SK-N-SH treated with all-trans-retinoic acid at 6 μM for 48 hours (cell line): ENCODE measurements around the gene CAMSAP2.

Source experiments
- ATAC-seq: fragments of 200-7000 bp; cut with Tn5 transposase; 3 replicates; pipeline ENCODE4 v1.9.1; 2020; ENCODE audit warnings: mild to moderate bottlenecking, moderate library complexity
- BACH2 ChIP-seq: fragments of 250-450 bp; sonication (Bioruptor Pico); IDR thresholded peaks from 2 replicates; pipeline ENCODE4 v1.9.0; 2021; ENCODE audit warnings: mild to moderate bottlenecking, borderline replicate concordance
- CREB5 ChIP-seq: fragments of 250-450 bp; sonication (Bioruptor Pico); IDR thresholded peaks from 2 replicates; pipeline ENCODE4 v1.5.1; 2020; ENCODE audit warnings: low read depth, mild to moderate bottlenecking, moderate library complexity
- CSDC2 ChIP-seq: fragments of 250-450 bp; sonication (Bioruptor Pico); IDR thresholded peaks from 2 replicates; pipeline ENCODE4 v1.5.0; 2020; ENCODE audit warnings: mild to moderate bottlenecking, moderate library complexity
- CSRNP3 ChIP-seq: fragments of 250-450 bp; sonication (Bioruptor Pico); IDR thresholded peaks from 2 replicates; pipeline ENCODE4 v1.5.1; 2021; ENCODE audit warnings: mild to moderate bottlenecking, moderate library complexity
- ESRRG ChIP-seq: fragments of 250-450 bp; sonication (Bioruptor Pico); IDR thresholded peaks from 2 replicates; pipeline ENCODE4 v1.6.1; 2021; ENCODE audit warnings: mild to moderate bottlenecking
- GLIS3 ChIP-seq: fragments of 250-450 bp; sonication (Bioruptor Pico); IDR thresholded peaks from 2 replicates; pipeline ENCODE4 v1.5.0; 2020; ENCODE audit warnings: mild to moderate bottlenecking, moderate library complexity
- ISL1 ChIP-seq: fragments of 250-450 bp; sonication (Bioruptor Pico); IDR thresholded peaks from 2 replicates; pipeline ENCODE4 v2.1.2; 2022; ENCODE audit warnings: mild to moderate bottlenecking, moderate library complexity
- OSR1 ChIP-seq: fragments of 250-450 bp; sonication (Bioruptor Pico); IDR thresholded peaks from 2 replicates; pipeline ENCODE4 v1.8.0; 2022; ENCODE audit warnings: moderate library complexity, mild to moderate bottlenecking, inconsistent platforms
- PATZ1 ChIP-seq: fragments of 250-450 bp; sonication (Bioruptor Pico); IDR thresholded peaks from 2 replicates; pipeline ENCODE4 v1.8.0; 2020; ENCODE audit warnings: mild to moderate bottlenecking, moderate library complexity, borderline replicate concordance
- POU6F1 ChIP-seq: fragments of 250-450 bp; sonication (Bioruptor Pico); IDR thresholded peaks from 2 replicates; pipeline ENCODE4 v1.8.0; 2021; ENCODE audit warnings: low read depth, mild to moderate bottlenecking, moderate library complexity, borderline replicate concordance
- PPARA ChIP-seq: fragments of 250-450 bp; sonication (Bioruptor Pico); IDR thresholded peaks from 2 replicates; pipeline ENCODE4 v1.5.0; 2020; ENCODE audit warnings: mild to moderate bottlenecking, borderline replicate concordance
- RARB ChIP-seq: fragments of 250-450 bp; sonication (Bioruptor Pico); IDR thresholded peaks from 2 replicates; pipeline ENCODE4 v1.8.0; 2021; ENCODE audit warnings: mild to moderate bottlenecking, moderate library complexity
- SNAI2 ChIP-seq: fragments of 250-450 bp; sonication (Bioruptor Pico); IDR thresholded peaks from 2 replicates; pipeline ENCODE4 v1.5.0; 2020; ENCODE audit warnings: mild to moderate bottlenecking, moderate library complexity
- TCF4 ChIP-seq: fragments of 250-450 bp; sonication (Bioruptor Pico); IDR thresholded peaks from 2 replicates; pipeline ENCODE4 v1.8.0; 2021; ENCODE audit warnings: mild to moderate bottlenecking, moderate library complexity, borderline replicate concordance
- TOX ChIP-seq: fragments of 250-450 bp; sonication (Bioruptor Pico); IDR thresholded peaks from 2 replicates; pipeline ENCODE4 v1.8.0; 2021; ENCODE audit warnings: mild to moderate bottlenecking, moderate library complexity, borderline replicate concordance
- TSHZ2 ChIP-seq: fragments of 250-450 bp; sonication (Bioruptor Pico); IDR thresholded peaks from 2 replicates; pipeline ENCODE4 v1.5.0; 2020; ENCODE audit warnings: mild to moderate bottlenecking, moderate library complexity
- ZC3H10 ChIP-seq: fragments of 250-450 bp; sonication (Bioruptor Pico); IDR thresholded peaks from 2 replicates; pipeline ENCODE4 v1.5.1; 2021; ENCODE audit warnings: mild to moderate bottlenecking, moderate library complexity
- ZFP3 ChIP-seq: fragments of 250-450 bp; sonication (Bioruptor Pico); IDR thresholded peaks from 2 replicates; pipeline ENCODE4 v1.5.0; 2020; ENCODE audit warnings: mild to moderate bottlenecking, moderate library complexity
- ZNF565 ChIP-seq: fragments of 450-650 bp; formaldehyde crosslinking; conservative IDR thresholded peaks from 2 replicates; pipeline ENCODE4 v1.5.0; 2020; ENCODE audit warnings: low read depth, mild to moderate bottlenecking, moderate library complexity

The CAMSAP2 gene

GRCh38 chr1:200849430-200849829, 110.7 kb downstream of the CAMSAP2 start:
- no peak for ATAC-seq
- TF ChIP-seq OSR1, result no peak
- no peak for TF ChIP-seq PPARA (CRISPR knock-in tag)
- no peak for TF ChIP-seq ZC3H10
- TF ChIP-seq ZNF565 (CRISPR knock-in tag), result no peak
- no peak for TF ChIP-seq CSDC2 (CRISPR knock-in tag)
- TF ChIP-seq PATZ1 (CRISPR knock-in tag), result no peak

- TF ChIP-seq ISL1 (CRISPR knock-in tag) (no peak), TOX (CRISPR knock-in tag) (no peak), OSR1 (no peak), CREB5 (no peak)
- ATAC-seq, result no peak
Measured at GRCh38 chr1:200850554-200850953, 111.9 kb downstream of the CAMSAP2 start.

GRCh38 chr1:200856716-200857357, 118.1 kb downstream of the CAMSAP2 start:
- TF ChIP-seq PATZ1 (CRISPR knock-in tag) (no peak), TSHZ2 (no peak), ESRRG (CRISPR knock-in tag) (no peak), ZFP3 (CRISPR knock-in tag) (no peak), ISL1 (CRISPR knock-in tag) (no peak), SNAI2 (CRISPR knock-in tag) (no peak), ZNF565 (CRISPR knock-in tag) (no peak), POU6F1 (CRISPR knock-in tag) (no peak), BACH2 (CRISPR knock-in tag) (no peak), CSRNP3 (no peak), CREB5 (no peak), RARB (CRISPR knock-in tag) (no peak), TOX (CRISPR knock-in tag) (no peak), OSR1 (no peak), TCF4 (no peak), CSDC2 (CRISPR knock-in tag) (no peak), GLIS3 (CRISPR knock-in tag) (no peak)
- peak; percentile 47 for ATAC-seq
